Gastrocnemius medialis (tissue), 4 donors: ENCODE data around the gene LGALS7. TPM values are rescaled to one million over a fixed set of nuclear protein-coding genes. Genes with fewer than 3 reads are reported as not detected.
"Not testable (repeated sequence)": the region's sequence is repeated elsewhere in the genome, so short reads cannot be mapped to it uniquely, and the experiment has no call there.

ENCODE experiments used
- ATAC-seq, 2 donors: fragments of 150-250 bp; one replicate each; pipeline ENCODE4 v1.9.1; 2016
- DNase-seq, 2 donors: peaks; one replicate each; pipeline ENCODE4 v3.0.0-alpha.2; 2019
- H3K27ac ChIP-seq, 4 donors: fragments of 200-600 bp; sonication (generic); 1 replicate in 1 of 4; 2 replicates in 3 of 4; pipeline ENCODE4 v1.5.1; 2016 to 2018; ENCODE audit warnings: mild to moderate bottlenecking in 2 of 4, moderate library complexity in 1 of 4
- H3K27me3 ChIP-seq, 3 donors: fragments of 200-600 bp; sonication (generic) in 2 of 3; 1 replicate in 1 of 3; 2 replicates in 2 of 3; pipeline versions ENCODE4 v1.5.1 to v1.6.0; 2016 to 2019; ENCODE audit warnings: mild to moderate bottlenecking in 1 of 3, moderate library complexity in 1 of 3
- H3K36me3 ChIP-seq, 2 donors: fragments of 200-600 bp; sonication (generic) in 1 of 2; one replicate each; pipeline ENCODE4 v1.5.1; 2017 to 2018
- H3K4me1 ChIP-seq, 2 donors: fragments of 200-600 bp; sonication (generic) in 1 of 2; one replicate each; pipeline ENCODE4 v1.5.1; 2016 to 2017; ENCODE audit warnings: mild to moderate bottlenecking in 2 of 2
- H3K4me3 ChIP-seq, 4 donors: fragments of 200-600 bp; sonication (generic) in 3 of 4; 1 replicate in 1 of 4; 2 replicates in 3 of 4; pipeline ENCODE4 v1.5.1; 2016 to 2019; ENCODE audit warnings: mild to moderate bottlenecking in 2 of 4
- H3K9me3 ChIP-seq, 3 donors: fragments of 200-600 bp; sonication (generic) in 2 of 3; 1 replicate in 1 of 3; 2 replicates in 2 of 3; pipeline ENCODE4 v1.5.1; 2016 to 2019
- CTCF ChIP-seq, 5 experiments: fragments of 450-650 bp in 3 of 5; fragments of 200-600 bp in 2 of 5; sonication (generic) in 2 of 5; IDR thresholded peaks in 4 of 5; conservative IDR thresholded peaks in 1 of 5; 1 replicate in 4 of 5; 2 replicates in 1 of 5; pipeline ENCODE4 v1.5.1; 2016 to 2019; ENCODE audit warnings: antibody characterized with exemption in 5 of 5, mild to moderate bottlenecking in 3 of 5, moderate library complexity in 3 of 5
- POLR2A ChIP-seq, 2 donors: fragments of 450-650 bp; IDR thresholded peaks; one replicate each; pipeline ENCODE4 v1.6.1; 2017; ENCODE audit warnings: antibody characterized with exemption in 2 of 2, mild to moderate bottlenecking in 2 of 2, moderate library complexity in 2 of 2
- in situ Hi-C, 4 donors: fragments of 200-750 bp; cut with MboI; loops; one replicate each; pipeline versions ENCODE4 v1.15.0 to v1.8.0; 2017; ENCODE audit warnings: low sequenced_read_pairs in 4 of 4
- intact Hi-C: fragments of 100-400 bp; cut with DNase I; formaldehyde crosslinking; loops from one replicate; pipeline ENCODE4 v1.15.1; 2023; ENCODE audit warnings: low total_unique reads
- total RNA-seq, 4 donors: library from RNA; depleted of rRNA; stranded (reverse); fragments of >200 nt; gene quantifications; one replicate each; pipeline versions ENCODE4 v1.1.0 to v1.2.3, GENCODE V29; 2016

LGALS7 gene
- total RNA-seq, 4 donors from 2014 or later = not detected

GRCh38 chr19:38799104-38799503 is 25.8 kb upstream of the LGALS7 start:
- no peak for TF ChIP-seq CTCF (IDR thresholded peaks at IDR 0.05 in 4 of 5, conservative IDR thresholded peaks at IDR 0.05 in 1 of 5)
- no peak for TF ChIP-seq POLR2A (IDR thresholded peaks at IDR 0.05)
- in situ Hi-C loops = no loop called here

GRCh38 chr19:38797781-38798180 is 24.5 kb upstream of the LGALS7 start:
- H3K9me3 ChIP-seq, H3K36me3 ChIP-seq, ATAC-seq, H3K4me3 ChIP-seq, in situ Hi-C loops, DNase-seq, H3K4me1 ChIP-seq, H3K27me3 ChIP-seq, H3K27ac ChIP-seq, intact Hi-C loops: not testable (repeated sequence)

More at GRCh38 chr19:38799104-38799503, 25.8 kb upstream of the LGALS7 start:
- intact Hi-C loops = no loop called here
- DNase-seq (no peak), ATAC-seq (no peak)
- H3K4me1 ChIP-seq = no peaks in the 10 kb centered on the region
- no peaks in the 10 kb centered on the region for H3K27me3 ChIP-seq
- no peaks in the 10 kb centered on the region for H3K36me3 ChIP-seq
- H3K4me3 ChIP-seq = no peak overlapping the region
- no peaks in the 10 kb centered on the region for H3K9me3 ChIP-seq
- no peak overlapping the region for H3K27ac ChIP-seq

GRCh38 chr19:38796154-38796553 is 22.8 kb upstream of the LGALS7 start:
- H3K27me3 ChIP-seq = peaks cover 0 to 5% (median 4%) of the 10 kb centered on the region in 3 donors
- DNase-seq (no peak), ATAC-seq (no peak)
- H3K36me3 ChIP-seq = no peaks in the 10 kb centered on the region
- H3K9me3 ChIP-seq = no peaks in the 10 kb centered on the region
- H3K4me1 ChIP-seq = no peaks in the 10 kb centered on the region
- intact Hi-C loops (no loop called here), in situ Hi-C loops (no loop called here)
- no peak for TF ChIP-seq POLR2A (IDR thresholded peaks at IDR 0.05)
- no peak for TF ChIP-seq CTCF (IDR thresholded peaks at IDR 0.05 in 4 of 5, conservative IDR thresholded peaks at IDR 0.05 in 1 of 5)
- no peak overlapping the region for H3K4me3 ChIP-seq
- no peak overlapping the region for H3K27ac ChIP-seq

- ATAC-seq (no peak), DNase-seq (no peak)
- Histone ChIP-seq H3K4me3 (no peak overlapping the region), H3K4me1 (no peaks in the 10 kb centered on the region), H3K27me3 (peaks cover 0 to 5% (median 4%) of the 10 kb centered on the region in 3 donors), H3K9me3 (no peaks in the 10 kb centered on the region), H3K36me3 (no peaks in the 10 kb centered on the region), H3K27ac (no peak overlapping the region)
- TF ChIP-seq POLR2A (IDR thresholded peaks at IDR 0.05) = no peak
- no peak for TF ChIP-seq CTCF (IDR thresholded peaks at IDR 0.05 in 4 of 5, conservative IDR thresholded peaks at IDR 0.05 in 1 of 5)
- intact Hi-C loops (no loop called here), in situ Hi-C loops (no loop called here)
Observed at GRCh38 chr19:38795549-38795948, 22.2 kb upstream of the LGALS7 start.

GRCh38 chr19:38793671-38794070 is 20.4 kb upstream of the LGALS7 start:
- peaks cover 0 to 5% (median 4%) of the 10 kb centered on the region in 3 donors for H3K27me3 ChIP-seq
- ATAC-seq = no peak
- H3K27ac ChIP-seq = no peak overlapping the region
- in situ Hi-C loops = no loop called here
- H3K4me1 ChIP-seq = no peaks in the 10 kb centered on the region
- no peaks in the 10 kb centered on the region for H3K36me3 ChIP-seq
- no peak for TF ChIP-seq CTCF (IDR thresholded peaks at IDR 0.05 in 4 of 5, conservative IDR thresholded peaks at IDR 0.05 in 1 of 5)
- TF ChIP-seq POLR2A (IDR thresholded peaks at IDR 0.05) = no peak
- DNase-seq = no peak
- intact Hi-C loops = no loop called here
- H3K9me3 ChIP-seq = no peaks in the 10 kb centered on the region
- H3K4me3 ChIP-seq = no peak overlapping the region
